Measurements from ENCODE around the gene TMEM238L.

The TMEM238L gene

DNA sequence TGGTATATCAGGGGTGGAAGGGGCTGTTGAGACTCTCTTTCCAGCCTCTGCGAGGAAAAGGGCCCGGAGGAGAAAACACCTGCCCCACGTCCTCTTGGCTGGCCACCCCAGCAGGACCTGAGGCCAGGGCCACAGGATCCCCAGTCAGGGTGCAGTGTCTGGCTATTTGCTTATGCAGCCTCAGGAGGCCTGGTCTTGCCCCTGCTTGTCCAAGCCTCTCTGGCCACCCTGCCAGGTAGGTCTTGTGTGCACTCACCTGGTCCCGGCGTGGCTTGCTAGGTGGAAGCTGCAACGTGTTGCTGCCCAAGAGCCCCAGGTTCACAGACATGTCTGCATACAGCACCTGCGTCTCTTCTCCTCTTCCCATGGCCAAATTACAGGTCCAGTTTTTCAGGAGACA is 549 bp downstream of the TMEM238L start:
- no peak for DNase-seq

DNA sequence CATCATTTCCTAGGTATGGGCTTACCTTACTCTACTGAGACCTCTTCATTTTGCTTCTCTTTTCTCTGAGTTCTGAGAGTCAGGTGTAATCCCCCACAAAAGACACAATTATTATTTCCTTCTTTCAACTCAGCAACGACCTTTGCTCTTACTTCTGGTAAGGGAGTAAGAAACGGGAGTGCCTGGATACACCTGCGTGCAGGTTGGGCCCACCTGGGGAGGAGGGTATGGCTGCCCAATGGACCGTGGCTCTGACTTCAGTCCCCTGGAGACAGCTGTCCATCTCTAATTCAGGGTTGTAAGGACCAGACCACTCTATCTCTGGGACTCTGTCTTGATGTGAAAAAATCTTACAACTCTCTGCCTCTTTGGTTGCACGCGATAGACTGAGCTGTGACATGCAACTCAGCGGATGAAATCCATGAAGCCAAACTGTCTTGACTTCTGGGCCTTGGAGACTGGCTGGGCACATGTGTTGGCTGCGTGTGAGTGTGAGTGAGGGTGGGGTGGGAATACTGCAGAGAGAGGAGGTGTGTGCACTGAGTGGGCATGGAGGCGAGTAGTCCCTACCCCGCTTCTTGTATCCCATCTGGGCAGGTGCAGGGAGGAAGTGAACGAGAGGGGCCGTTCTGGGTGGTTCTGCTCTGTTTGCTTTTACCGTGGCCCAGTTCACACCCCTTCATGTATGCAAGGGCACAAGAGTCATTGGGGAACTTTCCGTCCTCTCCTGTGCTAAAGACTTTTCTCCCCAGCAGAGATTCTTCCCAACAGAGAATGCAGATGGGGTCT is 1.2 kb downstream of the TMEM238L start:
- no peak for DNase-seq

DNA sequence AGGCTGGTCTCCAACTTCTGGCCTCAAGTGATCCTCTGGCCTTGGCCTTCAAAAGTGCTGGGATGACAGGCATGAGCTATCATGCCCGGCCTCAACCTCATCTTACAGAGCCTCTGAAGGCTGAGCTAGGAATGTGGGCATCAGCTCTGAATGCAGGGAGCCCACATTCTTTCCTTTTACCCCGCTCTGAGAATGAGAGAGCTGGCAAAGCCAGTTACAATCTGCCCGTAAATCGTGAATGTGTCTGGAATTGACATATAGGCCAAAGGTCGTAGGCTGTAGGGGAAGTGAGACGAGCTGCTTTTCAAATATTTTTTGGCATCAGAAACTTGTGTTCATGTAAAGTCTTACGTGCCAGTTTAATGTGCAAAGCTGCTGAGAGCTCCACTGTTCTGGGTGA is 4.5 kb downstream of the TMEM238L start:
- no peak for DNase-seq

DNA sequence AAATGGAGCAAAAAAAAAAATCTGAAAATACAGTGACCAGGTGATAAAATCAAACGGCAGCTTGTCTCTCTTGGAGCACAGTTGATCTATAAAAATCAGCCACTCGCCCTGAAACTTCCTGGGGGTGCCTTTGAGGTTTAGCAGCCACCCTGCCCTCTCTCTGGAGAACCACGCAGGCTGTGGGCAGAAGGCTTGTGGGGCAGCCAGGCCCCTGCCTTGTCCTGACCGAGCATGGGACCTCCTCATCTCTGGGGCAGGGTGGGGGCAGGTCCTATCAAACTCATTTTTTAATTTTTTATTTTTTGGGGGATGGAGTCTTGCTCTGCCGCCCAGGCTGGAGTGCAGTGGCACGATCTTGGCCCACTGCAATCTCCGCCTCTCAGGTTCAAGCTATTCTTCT is 5.0 kb downstream of the TMEM238L start:
- DNase-seq = no peak

DNA sequence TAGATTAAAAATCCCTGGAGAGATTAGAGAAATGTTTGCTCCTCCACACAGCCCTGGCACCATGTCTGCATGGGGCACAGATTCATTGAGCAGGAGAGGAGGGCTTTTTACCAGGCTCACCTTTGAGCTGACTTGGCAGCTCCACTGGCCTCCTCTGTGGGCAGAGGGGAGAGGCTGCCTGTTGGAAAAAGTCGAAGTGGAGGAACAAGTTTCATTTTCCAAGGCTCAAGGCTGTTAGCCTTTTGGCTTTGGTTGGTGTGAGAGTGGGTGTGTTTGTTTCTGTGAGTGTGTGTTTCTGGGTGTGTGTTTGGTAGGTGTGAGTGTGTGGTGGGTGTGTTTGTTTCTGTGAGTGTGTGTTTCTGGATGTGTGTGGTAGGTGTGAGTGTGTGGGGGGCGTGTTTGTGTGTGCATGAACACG is 5.6 kb downstream of the TMEM238L start:
- no peak for DNase-seq

DNA sequence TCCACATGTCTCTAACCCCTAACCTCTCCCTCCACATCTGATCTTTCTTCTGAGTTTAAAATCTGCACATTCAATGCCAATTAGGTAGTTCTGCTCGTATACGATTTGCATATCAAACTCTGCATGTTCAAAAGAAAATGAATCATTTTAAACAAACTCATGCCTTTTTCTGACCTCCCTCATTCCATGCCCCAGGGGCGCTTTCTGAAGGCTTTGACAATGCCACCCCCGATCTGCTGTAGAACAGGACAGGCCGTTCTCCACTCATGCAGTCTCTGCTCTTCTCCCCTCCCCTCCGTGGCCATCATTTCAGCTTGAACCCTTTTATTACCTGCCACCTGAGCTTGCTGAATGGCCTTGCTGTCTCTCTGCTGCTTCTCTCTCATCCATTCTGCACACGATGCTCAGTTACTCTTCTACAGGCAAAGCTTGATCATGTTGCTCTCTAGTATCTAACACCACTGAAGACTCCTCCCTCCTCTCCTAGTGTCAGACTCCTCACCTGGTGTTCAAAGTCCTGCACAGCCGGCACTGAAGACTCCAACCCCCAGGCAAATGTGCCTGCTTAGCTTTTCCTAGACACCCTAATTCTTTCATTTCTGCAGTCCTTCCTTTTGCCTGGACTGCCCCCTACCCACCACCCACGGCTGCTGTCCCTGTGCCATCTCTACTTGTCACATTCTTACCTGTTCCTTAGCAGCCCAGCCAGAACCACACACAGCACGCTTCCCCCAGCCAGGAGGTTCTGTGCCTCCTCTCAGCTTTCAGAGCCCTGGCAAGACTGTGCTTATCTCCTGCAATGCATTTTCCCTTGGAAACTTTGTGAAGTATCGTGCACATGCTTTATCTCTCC is 6.2 kb downstream of the TMEM238L start:
- DNase-seq = no peak

DNA sequence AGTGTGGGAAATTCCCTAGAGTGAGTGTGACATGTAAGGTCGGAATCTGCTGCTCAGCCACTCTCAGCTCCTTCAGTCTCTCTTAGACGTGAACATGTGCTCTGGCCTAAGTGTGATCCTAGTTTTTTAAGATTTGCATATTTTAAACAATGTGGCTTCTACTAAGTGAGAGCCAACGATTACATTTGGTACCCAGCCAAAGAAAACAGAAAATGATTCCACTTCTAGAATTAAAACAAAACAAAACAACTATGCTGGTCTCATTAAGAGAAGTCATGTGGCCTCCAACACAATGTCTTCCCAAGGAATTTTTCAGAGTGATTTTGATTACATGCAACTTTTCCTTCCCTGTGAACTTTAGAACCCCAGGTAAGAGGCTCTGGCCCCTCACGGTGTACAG is 10.1 kb downstream of the TMEM238L start:
- DNase-seq = no peak

DNA sequence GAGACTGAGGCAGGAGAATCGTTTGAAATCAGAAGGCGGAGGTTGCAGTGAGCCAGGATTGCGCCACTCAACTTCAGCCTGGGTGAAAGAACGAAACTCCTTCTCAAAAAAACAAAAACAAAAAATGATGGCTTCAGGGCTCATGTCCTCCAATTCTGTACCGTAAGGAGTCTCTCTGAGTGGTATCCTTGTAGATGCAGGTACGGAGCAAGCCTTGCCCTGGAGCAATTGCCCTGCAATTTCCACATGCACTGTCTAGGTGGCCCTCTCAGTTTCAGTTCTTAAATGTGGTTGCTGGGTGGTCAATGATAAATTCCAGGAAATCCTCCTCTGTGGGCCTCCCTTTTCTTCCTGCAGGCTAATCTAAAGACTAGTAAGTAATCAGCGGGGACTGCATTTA is 10.6 kb downstream of the TMEM238L start:
- DNase-seq = no peak

DNA sequence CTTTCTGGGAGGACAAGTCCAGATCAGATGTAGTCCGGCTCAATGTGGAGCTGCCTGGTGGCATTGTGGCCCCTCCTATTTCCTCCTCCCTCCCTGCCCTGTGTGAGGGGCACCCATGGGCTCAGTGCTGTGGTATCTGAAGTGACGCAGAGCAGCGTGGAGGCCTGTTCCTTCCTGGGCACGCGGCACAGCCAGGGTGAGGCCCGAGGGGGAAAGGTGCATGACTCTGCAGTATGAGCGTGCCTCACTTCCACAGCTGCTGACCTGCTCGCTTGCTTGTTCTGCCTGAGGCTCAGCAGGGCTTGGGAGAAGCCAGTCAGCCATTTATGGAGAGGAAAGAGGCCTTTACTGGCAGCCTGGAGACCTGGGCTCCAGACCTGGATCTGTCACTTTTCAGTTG is 11.7 kb downstream of the TMEM238L start:
- no peak for DNase-seq

DNA sequence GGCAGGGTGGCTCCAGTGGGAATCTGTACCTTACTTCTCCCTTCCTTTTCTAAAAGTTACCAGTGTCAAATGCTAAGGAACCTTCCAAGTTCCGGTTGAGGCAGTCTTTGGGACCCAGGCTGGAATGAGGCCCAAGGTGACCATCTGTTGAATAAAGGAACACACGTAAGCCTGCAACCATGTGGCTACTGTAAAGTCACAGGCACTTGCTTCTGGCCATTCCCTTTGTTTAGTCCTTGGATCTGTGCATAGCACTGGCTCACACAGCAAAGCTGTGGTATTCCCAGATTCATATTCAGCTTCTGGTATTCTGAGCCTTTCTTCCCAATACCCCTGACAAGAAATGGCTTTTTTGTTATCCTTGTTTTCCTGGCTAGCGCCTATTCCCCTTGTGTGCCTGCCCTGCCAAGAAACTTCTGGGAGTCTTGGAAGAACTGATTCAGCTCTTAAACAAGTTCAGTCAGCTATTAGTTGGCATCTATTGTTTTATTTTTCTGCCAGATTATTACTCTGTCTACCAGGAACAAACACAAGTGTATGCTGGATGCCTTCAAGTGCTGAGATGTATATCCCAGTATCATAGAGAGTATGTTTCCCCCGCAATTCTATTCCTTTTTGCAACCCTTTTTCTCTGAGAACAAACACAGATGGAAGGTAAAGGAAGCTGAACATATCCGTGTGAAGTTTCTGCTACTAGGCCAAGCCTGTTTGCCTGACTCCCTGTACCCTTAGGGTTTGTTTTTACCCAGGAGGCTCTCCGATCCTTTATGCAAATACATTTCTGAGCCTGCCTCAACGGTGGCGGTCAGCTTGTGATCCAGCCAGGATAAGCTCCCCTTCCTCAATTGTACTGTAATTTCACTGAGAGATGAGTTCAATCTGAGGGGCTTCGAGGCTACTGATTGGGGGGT is 13.2 kb downstream of the TMEM238L start:
- no peak for DNase-seq

DNA sequence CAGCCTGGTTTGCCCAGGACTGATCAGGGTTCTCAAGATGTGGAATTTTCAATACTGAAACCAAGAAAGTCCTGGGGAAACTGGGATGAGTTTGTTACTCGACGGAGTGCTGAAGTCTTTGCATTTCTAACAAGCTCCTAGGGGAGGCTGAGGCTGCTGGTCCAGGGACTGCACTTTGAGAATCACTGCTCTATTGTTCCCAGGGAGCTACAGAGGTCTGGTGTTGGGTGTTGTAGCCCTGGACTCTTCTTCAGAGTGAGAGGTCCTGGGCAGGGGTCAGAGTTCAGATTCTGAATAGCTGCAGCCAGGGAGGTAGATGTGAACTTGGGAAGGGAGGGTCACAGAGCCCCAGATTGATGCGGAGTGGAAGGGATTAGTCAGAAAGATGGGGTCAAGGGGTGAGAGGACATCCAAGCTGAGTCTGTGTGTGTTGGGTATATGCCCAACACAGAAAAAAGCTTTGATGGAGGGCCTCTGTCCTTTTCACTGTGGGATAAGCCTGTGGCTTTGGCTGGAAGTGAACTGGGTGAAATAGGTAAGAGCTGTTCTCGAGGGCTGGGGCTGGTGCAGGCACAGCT is 14.1 kb downstream of the TMEM238L start:
- DNase-seq = no peak

DNA sequence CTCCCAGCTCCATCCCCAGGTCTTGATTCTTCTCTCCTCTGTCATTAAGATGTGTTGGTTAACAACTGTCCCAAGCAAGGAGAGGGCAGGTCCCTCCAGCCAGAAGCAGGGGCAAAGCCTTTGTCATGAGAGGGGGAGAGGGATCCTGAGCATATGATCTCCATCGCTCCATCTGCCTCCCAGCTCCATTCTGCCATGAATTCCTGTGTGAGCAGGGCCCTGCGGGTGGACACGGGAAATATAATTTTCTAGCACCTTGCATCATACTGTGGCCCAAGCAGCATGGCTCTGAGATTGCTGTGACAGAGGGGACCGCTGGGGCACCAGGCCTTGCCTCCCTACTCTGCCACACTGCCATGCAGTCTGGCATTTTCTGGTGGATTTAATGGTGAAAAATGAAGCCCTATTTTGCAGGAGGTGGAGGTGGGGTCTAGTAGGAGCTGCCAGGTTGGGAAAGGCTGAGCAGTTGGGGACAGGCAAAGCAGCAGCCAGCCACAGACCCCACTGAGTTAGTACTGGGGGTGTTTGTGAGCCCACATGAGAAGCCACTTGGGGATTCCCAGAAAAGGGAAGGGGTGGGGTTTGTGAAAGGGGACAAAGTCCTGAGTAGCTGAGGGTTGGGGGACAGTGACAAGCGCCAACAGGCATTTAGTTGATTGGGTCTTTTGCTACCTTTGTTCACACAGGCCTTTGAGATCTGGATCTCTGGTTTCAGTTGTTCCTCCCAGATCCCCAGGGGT is 16.4 kb downstream of the TMEM238L start:
- no peak for DNase-seq

DNA sequence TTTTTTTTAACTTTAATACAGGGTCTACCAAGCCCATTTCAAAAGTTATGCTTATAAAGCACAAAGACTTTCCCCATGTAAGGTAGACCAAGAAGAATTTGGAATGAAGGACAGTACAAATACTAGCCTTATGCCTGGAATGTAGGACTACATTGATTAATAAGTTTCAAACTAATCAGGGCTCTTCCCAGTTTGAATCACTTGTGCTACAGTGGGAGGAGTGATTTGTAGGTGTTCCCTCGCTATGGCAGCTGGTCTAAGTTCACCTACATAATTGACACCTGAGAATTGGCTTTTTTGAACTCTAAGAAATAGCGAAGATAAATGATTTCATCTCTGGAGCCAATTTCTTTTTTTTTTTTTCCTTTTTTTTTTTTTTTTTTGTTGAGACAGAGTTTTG is 18.6 kb downstream of the TMEM238L start:
- DNase-seq = no peak

DNA sequence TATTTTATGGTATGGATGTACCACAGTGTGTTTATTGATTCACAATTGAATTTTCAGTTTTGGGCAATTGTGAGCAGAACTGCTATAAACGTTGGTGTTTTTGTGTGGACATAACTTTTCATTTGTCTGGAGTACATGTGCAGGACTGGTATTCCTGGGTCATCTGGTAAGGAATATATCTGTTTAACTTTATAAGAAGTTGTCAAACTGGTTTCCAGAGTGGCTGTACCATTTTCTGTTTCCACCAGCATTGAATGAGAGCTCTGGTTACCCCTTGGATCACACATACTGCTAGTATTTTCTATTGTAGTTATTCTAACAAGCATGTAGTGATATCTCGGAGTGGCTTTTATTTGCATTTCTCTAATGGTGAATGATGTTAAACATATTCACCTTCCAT is 24.3 kb downstream of the TMEM238L start:
- no peak for DNase-seq

DNA sequence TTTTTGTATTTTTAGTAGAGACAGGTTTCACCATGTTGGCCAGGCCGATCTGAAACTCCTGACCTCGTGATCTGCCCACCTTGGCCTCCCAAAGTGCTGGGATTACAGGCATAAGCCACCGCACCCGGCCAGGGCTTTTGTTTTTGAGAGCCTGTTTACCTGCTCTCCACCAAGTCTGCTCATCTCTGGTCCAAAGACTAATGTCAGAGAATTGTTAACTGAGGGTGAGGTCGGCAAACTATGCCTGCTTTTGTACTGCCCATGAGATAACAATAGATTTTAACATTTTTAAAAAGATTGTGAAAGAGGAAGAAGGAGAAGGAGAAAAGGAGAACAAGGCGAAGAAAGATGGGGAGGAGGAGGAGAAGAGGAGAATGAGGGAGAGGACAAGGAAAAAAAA is 26.0 kb downstream of the TMEM238L start:
- no peak for DNase-seq

DNA sequence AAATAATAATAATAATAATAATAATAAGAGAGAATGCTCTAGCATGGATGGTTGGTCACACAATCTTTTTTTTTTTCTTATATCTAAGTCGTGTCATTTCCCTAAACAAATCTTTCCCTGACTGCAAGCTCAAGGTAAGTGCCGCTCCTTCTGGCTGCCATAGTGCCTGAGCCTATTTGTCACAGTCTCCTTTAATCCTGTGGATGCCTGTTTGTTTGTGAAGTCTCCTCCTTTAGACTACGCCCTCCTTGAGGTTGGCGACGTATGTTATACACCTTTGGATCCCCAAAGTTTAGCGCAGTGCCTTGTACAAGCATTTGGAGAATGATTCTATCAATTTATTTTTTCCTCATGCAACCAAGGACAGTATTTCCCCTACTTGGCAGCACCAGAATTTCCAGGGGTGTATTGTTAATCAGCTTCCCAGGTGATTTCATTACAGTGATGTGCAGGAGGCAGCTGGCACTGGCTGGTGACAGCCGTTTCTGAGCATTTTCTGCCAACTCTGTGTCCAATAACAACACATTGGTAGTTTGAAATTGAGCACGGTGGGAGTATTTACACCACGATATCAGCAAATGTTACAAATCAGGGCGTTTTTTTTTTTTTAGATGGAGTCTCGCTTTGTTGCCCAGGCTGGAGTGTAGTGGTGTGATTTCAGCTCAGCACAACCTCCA is 26.6 kb downstream of the TMEM238L start:
- no peak for DNase-seq

DNA sequence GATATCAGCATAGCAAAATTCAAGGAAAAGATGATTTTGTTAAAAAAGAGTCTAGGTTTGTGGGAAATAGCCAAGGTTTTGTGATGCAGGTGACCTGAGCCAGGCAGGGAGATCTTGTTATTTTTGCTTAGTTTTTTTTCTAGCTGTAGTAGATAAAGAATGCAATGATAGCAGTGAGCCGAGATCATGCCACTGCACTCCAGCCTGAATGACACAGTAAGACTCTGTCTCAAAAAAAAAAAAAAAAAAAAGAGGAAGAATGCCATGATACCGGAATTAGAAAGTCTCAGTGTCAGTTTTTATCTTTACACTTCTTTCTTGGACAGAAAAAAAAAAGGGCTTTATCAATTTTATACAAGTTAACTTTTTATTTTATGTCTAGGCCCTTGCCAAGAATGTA is 27.5 kb downstream of the TMEM238L start:
- DNase-seq = no peak

DNA sequence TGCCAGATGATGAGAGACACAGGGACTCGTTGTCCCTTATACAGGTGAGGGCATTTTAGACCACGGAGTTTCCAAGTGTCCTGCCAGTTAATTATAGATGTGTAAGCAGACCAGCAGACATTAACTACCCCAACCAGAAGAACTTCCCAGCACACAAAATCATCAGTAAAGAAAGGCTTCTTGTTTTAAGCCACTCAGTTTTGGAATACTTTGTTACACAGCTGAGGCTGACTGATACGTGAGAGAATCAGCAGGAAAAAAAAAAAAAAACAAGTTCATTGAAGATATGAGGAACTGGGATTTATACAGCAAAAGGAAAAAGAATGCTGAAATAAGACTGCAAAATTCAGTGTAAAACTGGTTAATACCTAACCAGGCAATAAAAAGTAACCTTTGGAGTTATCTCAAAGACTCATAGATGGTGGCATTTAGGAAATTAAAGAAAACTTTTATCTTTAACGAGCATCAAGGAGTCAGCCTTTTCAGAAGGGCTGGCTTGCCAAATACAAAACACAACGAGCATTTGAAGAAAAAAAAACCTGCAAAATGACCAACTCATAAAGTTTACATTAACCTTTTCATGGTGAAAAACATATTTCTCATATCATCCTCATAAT is 28.1 kb downstream of the TMEM238L start:
- DNase-seq = no peak

DNA sequence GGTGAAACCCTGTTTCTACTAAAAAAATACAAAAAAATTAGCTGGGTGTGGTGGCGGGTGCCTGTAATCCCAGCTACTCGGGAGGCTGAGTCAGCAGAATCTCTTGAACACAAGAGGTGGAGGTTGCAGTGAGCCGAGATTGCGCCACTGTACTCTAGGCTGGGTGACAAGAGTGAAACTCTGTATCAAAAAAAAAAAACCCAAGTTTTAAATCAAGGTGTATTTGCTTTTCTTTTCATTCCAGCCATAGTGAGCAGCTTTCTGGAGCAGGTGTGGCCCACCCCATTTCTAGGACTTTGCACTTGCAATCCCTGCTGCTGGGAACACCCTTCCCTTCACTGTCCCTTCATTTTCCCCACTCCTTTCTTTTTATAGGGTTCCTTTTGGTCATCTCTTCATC is 28.8 kb downstream of the TMEM238L start:
- DNase-seq = no peak

DNA sequence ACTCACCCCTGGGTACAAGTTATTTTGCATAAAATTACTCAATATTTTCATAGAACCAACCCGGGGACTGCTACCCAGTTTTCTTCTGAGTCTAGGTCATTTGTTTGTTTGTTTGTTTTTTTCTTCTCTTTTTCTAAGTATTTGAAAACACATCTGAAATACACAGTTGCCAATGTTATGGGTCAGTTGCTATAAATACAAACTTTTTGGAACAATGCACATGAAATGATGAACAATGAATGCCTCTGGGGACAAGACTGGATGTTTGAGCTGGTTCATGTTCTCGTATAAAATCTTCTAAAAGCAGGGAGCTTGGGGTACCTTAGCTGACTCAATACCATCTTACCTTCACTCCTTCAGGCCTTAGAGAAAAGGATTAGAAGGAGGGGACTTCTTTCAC is 30.5 kb downstream of the TMEM238L start:
- DNase-seq = no peak

All from NCI-H1930 (cell line).